ENCODE results near the gene RPS6KA4. TPM values are rescaled to one million over a fixed set of nuclear protein-coding genes. Genes with fewer than 3 reads are reported as not detected.

RPS6KA4 gene
- polyA plus RNA-seq, 1 of the 3 experiments (the other 2 are of a cell fraction), result 43.4 TPM

- TF ChIP-seq PBX3 (IDR thresholded peaks at IDR 0.05), result no peak
These were observed 3.7 kb upstream of the RPS6KA4 start (continued) for GRCh38 chr11:64355078-64355940.

- peak; percentile 83 for DNase-seq
- peaks cover 12% of the 10 kb centered on the region for H3F3A ChIP-seq (replicated peaks; ENCODE audit: insufficient read depth)
- TF ChIP-seq RAD21 (IDR thresholded peaks at IDR 0.05; ENCODE audit: low read length) (peak; percentile 49), CTCF (IDR thresholded peaks at IDR 0.05) (peak; percentile 64), FOXM1 (IDR thresholded peaks at IDR 0.05; ENCODE audit: low read depth) (no peak)
- no peak overlapping the region; the same call in 1 of the 2 replicates for H3K9ac ChIP-seq
- H3K27me3 ChIP-seq (ENCODE audit: insufficient read depth), result no peaks in the 10 kb centered on the region
- H3K4me2 ChIP-seq, result no peak overlapping the region
- H4K20me1 ChIP-seq (ENCODE audit: insufficient read depth), result 0 out of 2 replicates have a peak, but pooled peaks cover 5% of the 10 kb centered on the region
- CTCF ChIA-PET, result interaction anchor here (0.8 to 5.5 kb wide), 13 partner anchors 13 to 224 kb away, joined by 3 to 42 read pairs (median 4); partner anchors contain the start of genes ESRRA, PRDX5 and TRMT112
- H3K9me2 ChIP-seq, result no peaks in the 10 kb centered on the region
- no peak overlapping the region; a peak in 1 of 4 replicates for H3K4me3 ChIP-seq (ENCODE audit: low read depth in 2 of 2, low read length in 1 of 2)
- H3K79me2 ChIP-seq (ENCODE audit: insufficient read depth), result peaks cover 28% of the 10 kb centered on the region
- no peaks in the 10 kb centered on the region for H3K9me3 ChIP-seq
- POLR2A ChIA-PET, result interaction anchor here (1.0 kb wide), 1 partner anchor 39 kb away, joined by 6 read pairs; the partner anchor contains the start of genes PRDX5 and TRMT112
- no peak overlapping the region for H2AFZ ChIP-seq (ENCODE audit: low read depth)
- peaks cover 0 to 15% of the 10 kb centered on the region in 2 experiments for H3K36me3 ChIP-seq (replicated peaks in 1 of 2; ENCODE audit: control insufficient read depth in 1 of 2, insufficient read depth in 2 of 2, low read length in 1 of 2)
- peaks cover 22 to 28% of the 10 kb centered on the region in 2 experiments; a peak in 3 of 4 replicates for H3K4me1 ChIP-seq (ENCODE audit: control insufficient read depth in 1 of 2, insufficient read depth in 2 of 2, low read depth in 1 of 2, low read length in 1 of 2)
- 83% methylated on average over 16 of the region's 25 CpGs for WGBS (ENCODE audit: low lambda C conversion rate)
- peak overlapping the region in 1 of 2 experiments; percentile 76; a peak in 1 of 4 replicates for H3K27ac ChIP-seq (ENCODE audit: low read depth in 2 of 2, low read length in 1 of 2)
These were observed 2.2 kb upstream of the RPS6KA4 start for GRCh38 chr11:64356498-64357411.

GRCh38 chr11:64357446-64357845 is 1.5 kb upstream of the RPS6KA4 start:
- no peak overlapping the region for H3K4me3 ChIP-seq (ENCODE audit: low read depth in 2 of 2, low read length in 1 of 2)
- peaks cover 12% of the 10 kb centered on the region for H3F3A ChIP-seq (replicated peaks; ENCODE audit: insufficient read depth)
- H3K4me1 ChIP-seq (ENCODE audit: control insufficient read depth in 1 of 2, insufficient read depth in 2 of 2, low read depth in 1 of 2, low read length in 1 of 2), result peaks cover 22 to 28% of the 10 kb centered on the region in 2 experiments; a peak in 3 of 4 replicates
- peak overlapping the region in 1 of 2 experiments; percentile 76; a peak in 2 of 4 replicates for H3K27ac ChIP-seq (ENCODE audit: low read depth in 2 of 2, low read length in 1 of 2)
- no peaks in the 10 kb centered on the region for H3K27me3 ChIP-seq (ENCODE audit: insufficient read depth)
- DNase-seq, result peak; percentile 44
- H2AFZ ChIP-seq (ENCODE audit: low read depth), result no peak overlapping the region
- POLR2A ChIA-PET, result no interaction called here
- H3K79me2 ChIP-seq (ENCODE audit: insufficient read depth), result peaks cover 31% of the 10 kb centered on the region
- H3K9me3 ChIP-seq, result no peaks in the 10 kb centered on the region
- no peaks in the 10 kb centered on the region for H3K9me2 ChIP-seq
- WGBS (ENCODE audit: low lambda C conversion rate), result no CpG with 5 or more reads among the region's 6 CpGs
- H3K9ac ChIP-seq, result peak overlapping the region; percentile 88; the same call in 1 of the 2 replicates
- H3K4me2 ChIP-seq, result peak overlapping the region; percentile 93; the same call in 1 of the 2 replicates
- H3K36me3 ChIP-seq (replicated peaks in 1 of 2; ENCODE audit: control insufficient read depth in 1 of 2, insufficient read depth in 2 of 2, low read length in 1 of 2), result peaks cover 3 to 22% of the 10 kb centered on the region in 2 experiments
- 0 out of 2 replicates have a peak, but pooled peaks cover 5% of the 10 kb centered on the region for H4K20me1 ChIP-seq (ENCODE audit: insufficient read depth)
- CTCF ChIA-PET, result interaction anchor here (0.9 to 5.5 kb wide), 5 partner anchors 14 to 99 kb away, joined by 3 to 42 read pairs (median 3); partner anchors contain the start of genes PRDX5 and TRMT112
- no peak for TF ChIP-seq EZH2phosphoT487 (IDR thresholded peaks at IDR 0.05; ENCODE audit: borderline replicate concordance, low read depth)
- no peak for TF ChIP-seq CTCF (IDR thresholded peaks at IDR 0.05)
- TF ChIP-seq SIN3A (IDR thresholded peaks at IDR 0.05; ENCODE audit: borderline replicate concordance, low read depth, low read length), result no peak
- TF ChIP-seq NFIC (IDR thresholded peaks at IDR 0.05; ENCODE audit: borderline replicate concordance), result no peak
- TF ChIP-seq TEAD4 (IDR thresholded peaks at IDR 0.05; ENCODE audit: borderline replicate concordance, insufficient read depth), result no peak
- TF ChIP-seq RCOR1 (IDR thresholded peaks at IDR 0.05; ENCODE audit: low read length), result no peak
- no peak for TF ChIP-seq EP300 (IDR thresholded peaks at IDR 0.05; ENCODE audit: borderline replicate concordance in 1 of 2, low read depth in 1 of 2, low read length in 1 of 2)
- TF ChIP-seq MXI1 (IDR thresholded peaks at IDR 0.05; ENCODE audit: low read depth, low read length), result no peak
- no peak for TF ChIP-seq RFX5 (IDR thresholded peaks at IDR 0.05; ENCODE audit: low read length)
- no peak for TF ChIP-seq GABPA (IDR thresholded peaks at IDR 0.05; ENCODE audit: low read depth)
- TF ChIP-seq TAF1 (IDR thresholded peaks at IDR 0.05; ENCODE audit: borderline replicate concordance, low read depth, low read length), result no peak
- TF ChIP-seq TCF12 (IDR thresholded peaks at IDR 0.05), result no peak
- no peak for TF ChIP-seq GATA2 (CRISPR knock-in tag; IDR thresholded peaks at IDR 0.05)

Data from SK-N-SH (cell line).